Body of pancreas (tissue), 4 donors: ENCODE data around the gene DUSP28.

Source experiments
- POLR2A ChIP-seq, 3 donors: fragments of 450-650 bp; IDR thresholded peaks; one replicate each; pipeline ENCODE4 v1.6.1; 2016; ENCODE audit warnings: antibody characterized with exemption in 3 of 3, mild to moderate bottlenecking in 2 of 3
- TF ChIP-seq, protein P1 (sequence below), 7 experiments: fragments of 450-650 bp in 4 of 7; fragments of 200-600 bp in 3 of 7; sonication (generic) in 3 of 7; IDR thresholded peaks; one replicate each; pipeline ENCODE4 v1.5.1; 2016 to 2019; ENCODE audit warnings: antibody characterized with exemption in 7 of 7

DNA sequence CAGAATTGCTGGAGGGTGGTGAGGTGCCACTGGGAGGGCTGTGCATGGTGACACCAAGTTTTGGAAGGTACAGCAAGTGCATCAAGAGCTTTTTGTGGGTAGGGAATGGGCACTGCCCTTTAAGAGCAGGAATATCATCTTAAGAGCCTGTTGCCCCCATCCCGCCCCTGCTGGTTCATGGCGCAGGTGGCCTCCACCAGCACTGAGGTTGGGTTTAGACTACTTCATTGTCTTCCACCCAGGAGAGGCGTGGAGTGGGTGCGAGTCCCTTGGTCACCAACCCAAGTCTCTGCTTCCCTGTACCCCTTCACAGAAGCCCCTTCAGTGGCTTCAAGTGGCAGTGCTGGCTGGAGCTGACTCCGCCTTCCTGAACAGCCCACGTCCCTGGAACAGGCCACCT lies 15.9 kb downstream of the DUSP28 start:
- TF ChIP-seq, protein P1, sequence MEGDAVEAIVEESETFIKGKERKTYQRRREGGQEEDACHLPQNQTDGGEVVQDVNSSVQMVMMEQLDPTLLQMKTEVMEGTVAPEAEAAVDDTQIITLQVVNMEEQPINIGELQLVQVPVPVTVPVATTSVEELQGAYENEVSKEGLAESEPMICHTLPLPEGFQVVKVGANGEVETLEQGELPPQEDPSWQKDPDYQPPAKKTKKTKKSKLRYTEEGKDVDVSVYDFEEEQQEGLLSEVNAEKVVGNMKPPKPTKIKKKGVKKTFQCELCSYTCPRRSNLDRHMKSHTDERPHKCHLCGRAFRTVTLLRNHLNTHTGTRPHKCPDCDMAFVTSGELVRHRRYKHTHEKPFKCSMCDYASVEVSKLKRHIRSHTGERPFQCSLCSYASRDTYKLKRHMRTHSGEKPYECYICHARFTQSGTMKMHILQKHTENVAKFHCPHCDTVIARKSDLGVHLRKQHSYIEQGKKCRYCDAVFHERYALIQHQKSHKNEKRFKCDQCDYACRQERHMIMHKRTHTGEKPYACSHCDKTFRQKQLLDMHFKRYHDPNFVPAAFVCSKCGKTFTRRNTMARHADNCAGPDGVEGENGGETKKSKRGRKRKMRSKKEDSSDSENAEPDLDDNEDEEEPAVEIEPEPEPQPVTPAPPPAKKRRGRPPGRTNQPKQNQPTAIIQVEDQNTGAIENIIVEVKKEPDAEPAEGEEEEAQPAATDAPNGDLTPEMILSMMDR (IDR thresholded peaks at IDR 0.05): no peak
- no peak for TF ChIP-seq POLR2A (IDR thresholded peaks at IDR 0.05)
